WTC11 (cell line): Measurements from ENCODE around the gene HOXA9. TPM values are rescaled to one million over a fixed set of nuclear protein-coding genes. Genes with fewer than 3 reads are reported as not detected.

Experiments
- ATAC-seq: fragments of 200-7000 bp; cut with Tn5 transposase; 2 replicates; pipeline ENCODE4 v1.10.0; 2021; ENCODE audit warnings: mild to moderate bottlenecking, moderate library complexity
- CTCF ChIA-PET: fragments of 300-600 bp; sonication (Branson Sonifier 250); formaldehyde crosslinking; loops from one replicate; lab custom pipeline; 2021; ENCODE audit warnings: antibody characterized with exemption; lab: Charles Lee
- POLR2A ChIA-PET: fragments of 350-600 bp; sonication (Branson Sonifier 250); formaldehyde crosslinking; loops from one replicate; lab custom pipeline; 2021; ENCODE audit warnings: antibody characterized with exemption; lab: Charles Lee
- DNase-seq: peaks from one replicate; pipeline ENCODE4 v3.0.0; 2021; ENCODE audit warnings: low spot score
- H3K27ac Mint-ChIP-seq: 2 replicates; pipeline ENCODE4 v1.8.0; 2021; ENCODE audit warnings: mixed read lengths
- H3K27me3 Mint-ChIP-seq: 2 replicates; pipeline ENCODE4 v1.8.0; 2021; ENCODE audit warnings: low read depth, mild to moderate bottlenecking, moderate library complexity, mixed read lengths
- H3K36me3 Mint-ChIP-seq: 2 replicates; pipeline ENCODE4 v1.8.0; 2021; ENCODE audit warnings: mixed read lengths
- H3K4me1 Mint-ChIP-seq: 2 replicates; pipeline ENCODE4 v1.8.0; 2022; ENCODE audit warnings: mixed read lengths
- H3K4me3 Mint-ChIP-seq: 2 replicates; pipeline ENCODE4 v1.8.0; 2021; ENCODE audit warnings: mild to moderate bottlenecking, moderate library complexity, mixed read lengths
- H3K9me3 Mint-ChIP-seq: 2 replicates; pipeline ENCODE4 v1.8.0; 2021; ENCODE audit warnings: mixed read lengths
- E2F1 ChIP-seq: sonication (generic); formaldehyde crosslinking; IDR thresholded peaks from 2 replicates; pipeline ENCODE4 v1.8.0; 2022; ENCODE audit warnings: mild to moderate bottlenecking, missing genetic modification reagents
- ELF4 ChIP-seq: sonication (generic); formaldehyde crosslinking; IDR thresholded peaks from 2 replicates; pipeline ENCODE4 v1.8.1; 2022; ENCODE audit warnings: low read depth, mild to moderate bottlenecking, moderate library complexity, missing genetic modification reagents
- EMX1 ChIP-seq: fragments of 250-450 bp; sonication (Bioruptor Pico); IDR thresholded peaks from 2 replicates; pipeline ENCODE4 v1.8.0; 2021; ENCODE audit warnings: mild to moderate bottlenecking
- ESRRA ChIP-seq: sonication (generic); formaldehyde crosslinking; IDR thresholded peaks from 2 replicates; pipeline ENCODE4 v1.8.1; 2022; ENCODE audit warnings: mild to moderate bottlenecking, missing genetic modification reagents, borderline replicate concordance
- ETV6 ChIP-seq: sonication (generic); formaldehyde crosslinking; IDR thresholded peaks from 2 replicates; pipeline ENCODE4 v1.8.1; 2022; ENCODE audit warnings: mild to moderate bottlenecking, missing genetic modification reagents
- GABPB1 ChIP-seq: sonication (generic); formaldehyde crosslinking; IDR thresholded peaks from 2 replicates; pipeline ENCODE4 v1.8.1; 2023; ENCODE audit warnings: mild to moderate bottlenecking, missing genetic modification reagents
- GRHL2 ChIP-seq: fragments of 250-450 bp; sonication (Bioruptor Pico); IDR thresholded peaks from 2 replicates; pipeline ENCODE4 v1.8.0; 2022; ENCODE audit warnings: mild to moderate bottlenecking, moderate library complexity; ENCODE audit not compliant: insufficient replicate concordance, severe bottlenecking
- GTF2I ChIP-seq: fragments of 250-450 bp; sonication (Bioruptor Pico); conservative IDR thresholded peaks from 2 replicates; pipeline ENCODE4 v1.4.0; 2021; ENCODE audit warnings: mild to moderate bottlenecking
- HMGA2 ChIP-seq: fragments of 250-450 bp; sonication (Bioruptor Pico); IDR thresholded peaks from 2 replicates; pipeline ENCODE4 v1.4.0; 2021; ENCODE audit warnings: mild to moderate bottlenecking, moderate library complexity
- IRF2 ChIP-seq: sonication (generic); formaldehyde crosslinking; IDR thresholded peaks from 2 replicates; pipeline ENCODE4 v1.8.0; 2022; ENCODE audit warnings: low read depth, missing genetic modification reagents, borderline replicate concordance
- JAZF1 ChIP-seq: fragments of 250-450 bp; sonication (Bioruptor Pico); IDR thresholded peaks from 2 replicates; pipeline ENCODE4 v1.9.0; 2021; ENCODE audit warnings: moderate library complexity, mild to moderate bottlenecking, inconsistent platforms
- NFYB ChIP-seq: sonication (generic); formaldehyde crosslinking; conservative IDR thresholded peaks from 2 replicates; pipeline ENCODE4 v1.8.0; 2022; ENCODE audit warnings: low read depth, missing genetic modification reagents
- OVOL2 ChIP-seq: fragments of 250-450 bp; sonication (Bioruptor Pico); IDR thresholded peaks from 2 replicates; pipeline ENCODE4 v1.9.0; 2021; ENCODE audit warnings: mild to moderate bottlenecking, borderline replicate concordance
- RORB ChIP-seq: fragments of 250-450 bp; sonication (Bioruptor Pico); IDR thresholded peaks from 2 replicates; pipeline ENCODE4 v1.9.0; 2021; ENCODE audit warnings: mild to moderate bottlenecking
- SMAD4 ChIP-seq: sonication (generic); formaldehyde crosslinking; IDR thresholded peaks from 2 replicates; pipeline ENCODE4 v1.8.0; 2022; ENCODE audit warnings: mild to moderate bottlenecking, missing genetic modification reagents
- TEAD4 ChIP-seq: sonication (generic); formaldehyde crosslinking; IDR thresholded peaks from 2 replicates; pipeline ENCODE4 v1.8.0; 2022; ENCODE audit warnings: mild to moderate bottlenecking, missing genetic modification reagents
- ZNF232 ChIP-seq: sonication (generic); formaldehyde crosslinking; IDR thresholded peaks from 2 replicates; pipeline ENCODE4 v1.8.0; 2022; ENCODE audit warnings: mild to moderate bottlenecking, missing genetic modification reagents
- ZNF396 ChIP-seq: fragments of 250-450 bp; sonication (Bioruptor Pico); IDR thresholded peaks from 2 replicates; pipeline ENCODE4 v1.8.0; 2021; ENCODE audit warnings: mild to moderate bottlenecking, moderate library complexity, borderline replicate concordance
- ZNF532 ChIP-seq: fragments of 250-450 bp; sonication (Bioruptor Pico); IDR thresholded peaks from 2 replicates; pipeline ENCODE4 v1.9.0; 2021; ENCODE audit warnings: mild to moderate bottlenecking, borderline replicate concordance
- ZNF671 ChIP-seq: fragments of 250-450 bp; sonication (Bioruptor Pico); IDR thresholded peaks from 2 replicates; pipeline ENCODE4 v1.8.0; 2021; ENCODE audit warnings: mild to moderate bottlenecking
- total RNA-seq: library from RNA; stranded (reverse); gene quantifications from 3 replicates; pipeline ENCODE4 v1.2.3, GENCODE V29; 2021
- TF ChIP-seq, protein P1 (sequence below): sonication (generic); formaldehyde crosslinking; IDR thresholded peaks from 2 replicates; pipeline ENCODE4 v1.8.1; 2022; ENCODE audit warnings: low read depth, missing genetic modification reagents, borderline replicate concordance
- TF ChIP-seq, protein P2 (sequence below): fragments of 250-450 bp; sonication (Bioruptor Pico); IDR thresholded peaks from 2 replicates; pipeline ENCODE4 v1.9.0; 2021; ENCODE audit warnings: mild to moderate bottlenecking
- TF ChIP-seq, protein P3 (sequence below): sonication (generic); formaldehyde crosslinking; IDR thresholded peaks from 2 replicates; pipeline ENCODE4 v1.8.1; 2023; ENCODE audit warnings: mild to moderate bottlenecking, moderate library complexity, missing genetic modification reagents

HOXA9 gene
- total RNA-seq, 1 experiment from 2014 or later: not detected

GRCh38 chr7:27128034-27128433 lies 37.3 kb downstream of the HOXA9 start (continued):
- TF ChIP-seq, protein P1, sequence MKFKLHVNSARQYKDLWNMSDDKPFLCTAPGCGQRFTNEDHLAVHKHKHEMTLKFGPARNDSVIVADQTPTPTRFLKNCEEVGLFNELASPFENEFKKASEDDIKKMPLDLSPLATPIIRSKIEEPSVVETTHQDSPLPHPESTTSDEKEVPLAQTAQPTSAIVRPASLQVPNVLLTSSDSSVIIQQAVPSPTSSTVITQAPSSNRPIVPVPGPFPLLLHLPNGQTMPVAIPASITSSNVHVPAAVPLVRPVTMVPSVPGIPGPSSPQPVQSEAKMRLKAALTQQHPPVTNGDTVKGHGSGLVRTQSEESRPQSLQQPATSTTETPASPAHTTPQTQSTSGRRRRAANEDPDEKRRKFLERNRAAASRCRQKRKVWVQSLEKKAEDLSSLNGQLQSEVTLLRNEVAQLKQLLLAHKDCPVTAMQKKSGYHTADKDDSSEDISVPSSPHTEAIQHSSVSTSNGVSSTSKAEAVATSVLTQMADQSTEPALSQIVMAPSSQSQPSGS (CRISPR knock-in tag): no peak
- TF ChIP-seq ETV6 (CRISPR knock-in tag): no peak
- no peak for TF ChIP-seq E2F1
- no peak for TF ChIP-seq ZNF232
- TF ChIP-seq, protein P2, sequence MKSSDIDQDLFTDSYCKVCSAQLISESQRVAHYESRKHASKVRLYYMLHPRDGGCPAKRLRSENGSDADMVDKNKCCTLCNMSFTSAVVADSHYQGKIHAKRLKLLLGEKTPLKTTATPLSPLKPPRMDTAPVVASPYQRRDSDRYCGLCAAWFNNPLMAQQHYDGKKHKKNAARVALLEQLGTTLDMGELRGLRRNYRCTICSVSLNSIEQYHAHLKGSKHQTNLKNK (CRISPR knock-in tag): no peak

DNA sequence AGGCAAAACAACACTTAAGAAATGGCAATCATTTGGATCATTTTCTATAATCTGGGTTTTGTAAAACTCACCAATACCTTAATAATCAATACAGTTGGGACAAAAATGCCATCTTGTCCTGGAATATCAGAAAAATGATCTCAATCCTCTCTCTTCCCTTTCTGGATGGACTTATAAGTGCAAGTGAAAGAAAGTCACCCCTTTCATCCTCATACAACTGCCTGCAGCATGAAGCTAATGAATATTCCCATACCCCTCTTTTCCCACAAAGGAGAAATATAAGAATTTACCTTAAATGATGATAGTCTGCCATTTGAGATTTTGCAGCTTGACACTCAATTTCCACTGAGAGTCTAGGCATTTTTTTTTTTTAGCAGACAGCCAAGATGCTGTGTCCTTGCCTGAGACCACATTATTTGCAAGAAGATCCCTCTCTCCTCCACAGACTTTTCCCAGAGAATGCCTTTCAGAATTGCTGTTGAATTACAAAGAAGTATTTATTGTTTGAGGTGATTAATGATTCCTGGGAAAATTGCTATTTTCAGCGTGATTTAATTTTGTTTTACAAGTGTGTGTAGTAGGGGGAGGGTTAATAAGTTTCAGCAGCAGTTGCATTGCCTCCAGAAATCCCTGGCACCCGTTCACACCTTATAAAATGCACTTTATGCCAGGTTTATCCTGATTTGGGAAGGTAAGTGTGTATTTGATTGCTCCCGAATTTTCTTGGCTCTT lies 38.6 kb downstream of the HOXA9 start:
- POLR2A ChIA-PET: no interaction called here
- Mint-ChIP-seq H3K4me3 (no peak overlapping the region), H3K9me3 (no peaks in the 10 kb centered on the region), H3K36me3 (no peaks in the 10 kb centered on the region), H3K4me1 (peaks cover 17% of the 10 kb centered on the region), H3K27me3 (peaks cover 96% of the 10 kb centered on the region), H3K27ac (no peak overlapping the region)
- CTCF ChIA-PET: no interaction called here
- TF ChIP-seq ZNF396 (CRISPR knock-in tag): no peak
- no peak for TF ChIP-seq HMGA2 (CRISPR knock-in tag)
- no peak for TF ChIP-seq RORB (CRISPR knock-in tag)
- TF ChIP-seq SMAD4 (CRISPR knock-in tag): no peak
- TF ChIP-seq IRF2 (CRISPR knock-in tag): no peak
- TF ChIP-seq ZNF671 (CRISPR knock-in tag): no peak
- TF ChIP-seq ELF4 (CRISPR knock-in tag): no peak
- no peak for TF ChIP-seq GRHL2 (CRISPR knock-in tag)
- TF ChIP-seq NFYB: no peak
- no peak for TF ChIP-seq OVOL2
- no peak for TF ChIP-seq GABPB1 (CRISPR knock-in tag)
- no peak for TF ChIP-seq ZNF532
- ATAC-seq: no peak
- DNase-seq: no peak

GRCh38 chr7:27125986-27126394 lies 39.3 kb downstream of the HOXA9 start:
- no peak for DNase-seq
- Mint-ChIP-seq H3K36me3 (no peaks in the 10 kb centered on the region), H3K27me3 (peaks cover 96% of the 10 kb centered on the region), H3K4me3 (no peak overlapping the region), H3K27ac (no peak overlapping the region), H3K9me3 (no peaks in the 10 kb centered on the region), H3K4me1 (peaks cover 12% of the 10 kb centered on the region)
- POLR2A ChIA-PET: no interaction called here
- ATAC-seq: no peak
- CTCF ChIA-PET: no interaction called here
- no peak for TF ChIP-seq E2F1
- TF ChIP-seq TEAD4 (CRISPR knock-in tag): no peak
- TF ChIP-seq GTF2I (CRISPR knock-in tag): no peak
- no peak for TF ChIP-seq SMAD4 (CRISPR knock-in tag)
- no peak for TF ChIP-seq GRHL2 (CRISPR knock-in tag)
- no peak for TF ChIP-seq JAZF1 (CRISPR knock-in tag)
- no peak for TF ChIP-seq ESRRA (CRISPR knock-in tag)
- no peak for TF ChIP-seq EMX1 (CRISPR knock-in tag)
- TF ChIP-seq, protein P3, sequence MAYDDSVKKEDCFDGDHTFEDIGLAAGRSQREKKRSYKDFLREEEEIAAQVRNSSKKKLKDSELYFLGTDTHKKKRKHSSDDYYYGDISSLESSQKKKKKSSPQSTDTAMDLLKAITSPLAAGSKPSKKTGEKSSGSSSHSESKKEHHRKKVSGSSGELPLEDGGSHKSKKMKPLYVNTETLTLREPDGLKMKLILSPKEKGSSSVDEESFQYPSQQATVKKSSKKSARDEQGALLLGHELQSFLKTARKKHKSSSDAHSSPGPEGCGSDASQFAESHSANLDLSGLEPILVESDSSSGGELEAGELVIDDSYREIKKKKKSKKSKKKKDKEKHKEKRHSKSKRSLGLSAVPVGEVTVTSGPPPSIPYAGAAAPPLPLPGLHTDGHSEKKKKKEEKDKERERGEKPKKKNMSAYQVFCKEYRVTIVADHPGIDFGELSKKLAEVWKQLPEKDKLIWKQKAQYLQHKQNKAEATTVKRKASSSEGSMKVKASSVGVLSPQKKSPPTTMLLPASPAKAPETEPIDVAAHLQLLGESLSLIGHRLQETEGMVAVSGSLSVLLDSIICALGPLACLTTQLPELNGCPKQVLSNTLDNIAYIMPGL: no peak
